Osteoblast (primary cell): ENCODE data around the gene PPP1R9A. TPM values are rescaled to one million over a fixed set of nuclear protein-coding genes. Genes with fewer than 3 reads are reported as not detected.

Experiments used
- DNase-seq: peaks from one replicate; pipeline ENCODE4 v3.0.0; 2011; ENCODE audit warnings: low spot score, mixed read lengths; ENCODE audit not compliant: insufficient read length; ENCODE audit errors: missing footprints
- H2AFZ ChIP-seq: 2 replicates; pipeline ENCODE4 v1.6.0; 2011; ENCODE audit warnings: mild to moderate bottlenecking, low read length
- H3K27ac ChIP-seq: 2 replicates; pipeline ENCODE4 v1.5.1; 2011; ENCODE audit warnings: mild to moderate bottlenecking, low read depth, low read length, moderate library complexity
- H3K27me3 ChIP-seq: 2 replicates; pipeline ENCODE4 v1.6.0; 2012; ENCODE audit warnings: mild to moderate bottlenecking, control low read depth, inconsistent platforms, low read length, moderate library complexity; ENCODE audit not compliant: insufficient read depth
- H3K36me3 ChIP-seq: 2 replicates; pipeline ENCODE4 v1.5.1; 2011; ENCODE audit warnings: mild to moderate bottlenecking, low read length, control low read depth, moderate library complexity; ENCODE audit not compliant: insufficient read depth
- H3K4me1 ChIP-seq: 2 replicates; pipeline ENCODE4 v1.5.1; 2011; ENCODE audit warnings: mild to moderate bottlenecking, low read length, control low read depth, moderate library complexity; ENCODE audit not compliant: insufficient read depth
- H3K4me2 ChIP-seq: 2 replicates; pipeline ENCODE4 v1.6.0; 2011; ENCODE audit warnings: mild to moderate bottlenecking, low read length; ENCODE audit not compliant: insufficient read depth
- H3K4me3 ChIP-seq: fragments of 200-600 bp; sonication (generic); 3 replicates; pipeline ENCODE4 v1.5.1; 2012; ENCODE audit warnings: mild to moderate bottlenecking, low read length, inconsistent platforms; ENCODE audit not compliant: insufficient read depth
- H3K79me2 ChIP-seq: 2 replicates; pipeline ENCODE4 v1.6.0; 2012; ENCODE audit warnings: mild to moderate bottlenecking, low read length, control low read depth, inconsistent platforms; ENCODE audit not compliant: insufficient read depth
- H3K9me3 ChIP-seq: 2 replicates; pipeline ENCODE4 v1.5.1; 2011; ENCODE audit warnings: low read depth, low read length, control low read depth
- H4K20me1 ChIP-seq: 2 replicates; pipeline ENCODE4 v1.6.0; 2012; ENCODE audit warnings: mild to moderate bottlenecking, low read length, control low read depth; ENCODE audit not compliant: insufficient read depth
- total RNA-seq: library from RNA; depleted of rRNA; stranded (reverse); fragments of >200 nt; gene quantifications from 2 replicates; pipeline ENCODE4 v1.2.3, GENCODE V29; 2012
- TF ChIP-seq, protein P1 (sequence below): IDR thresholded peaks from 2 replicates; pipeline ENCODE4 v1.5.1; 2011; ENCODE audit warnings: mild to moderate bottlenecking, low read depth, low read length, moderate library complexity; ENCODE audit errors: extremely low read depth

The PPP1R9A gene
- total RNA-seq, 1 donor: under 0.01 TPM

DNA sequence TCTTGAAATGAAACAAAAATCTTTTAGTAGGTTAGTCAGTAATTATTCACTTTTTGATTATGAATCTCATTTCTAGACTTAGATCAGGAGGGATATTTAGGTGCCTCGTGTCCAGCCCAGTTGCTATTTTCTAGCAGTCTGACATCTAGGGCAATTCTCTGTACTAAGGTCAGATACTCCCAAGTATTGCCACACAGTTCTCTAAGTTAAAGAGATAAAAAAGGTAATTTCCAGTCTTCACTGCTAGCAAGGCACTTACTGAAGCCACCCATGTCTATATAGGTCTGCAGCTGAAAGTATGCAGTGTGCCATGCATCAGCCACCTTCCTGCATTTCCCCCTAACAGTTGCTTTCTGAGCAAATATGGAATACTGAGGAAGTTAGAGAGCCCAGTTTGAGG lies 333.5 kb downstream of the PPP1R9A start:
- H3K27me3 ChIP-seq: peaks cover 6% of the 10 kb centered on the region
- no peaks in the 10 kb centered on the region for H3K79me2 ChIP-seq
- H3K4me2 ChIP-seq: no peak overlapping the region
- no peaks in the 10 kb centered on the region for H4K20me1 ChIP-seq
- no peaks in the 10 kb centered on the region for H3K4me1 ChIP-seq
- TF ChIP-seq, protein P1, sequence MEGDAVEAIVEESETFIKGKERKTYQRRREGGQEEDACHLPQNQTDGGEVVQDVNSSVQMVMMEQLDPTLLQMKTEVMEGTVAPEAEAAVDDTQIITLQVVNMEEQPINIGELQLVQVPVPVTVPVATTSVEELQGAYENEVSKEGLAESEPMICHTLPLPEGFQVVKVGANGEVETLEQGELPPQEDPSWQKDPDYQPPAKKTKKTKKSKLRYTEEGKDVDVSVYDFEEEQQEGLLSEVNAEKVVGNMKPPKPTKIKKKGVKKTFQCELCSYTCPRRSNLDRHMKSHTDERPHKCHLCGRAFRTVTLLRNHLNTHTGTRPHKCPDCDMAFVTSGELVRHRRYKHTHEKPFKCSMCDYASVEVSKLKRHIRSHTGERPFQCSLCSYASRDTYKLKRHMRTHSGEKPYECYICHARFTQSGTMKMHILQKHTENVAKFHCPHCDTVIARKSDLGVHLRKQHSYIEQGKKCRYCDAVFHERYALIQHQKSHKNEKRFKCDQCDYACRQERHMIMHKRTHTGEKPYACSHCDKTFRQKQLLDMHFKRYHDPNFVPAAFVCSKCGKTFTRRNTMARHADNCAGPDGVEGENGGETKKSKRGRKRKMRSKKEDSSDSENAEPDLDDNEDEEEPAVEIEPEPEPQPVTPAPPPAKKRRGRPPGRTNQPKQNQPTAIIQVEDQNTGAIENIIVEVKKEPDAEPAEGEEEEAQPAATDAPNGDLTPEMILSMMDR: no peak
- H3K4me3 ChIP-seq: no peak overlapping the region
- H3K36me3 ChIP-seq: no peaks in the 10 kb centered on the region
- no peak overlapping the region for H2AFZ ChIP-seq
- no peak for DNase-seq
- no peak overlapping the region for H3K27ac ChIP-seq
- no peaks in the 10 kb centered on the region for H3K9me3 ChIP-seq

DNA sequence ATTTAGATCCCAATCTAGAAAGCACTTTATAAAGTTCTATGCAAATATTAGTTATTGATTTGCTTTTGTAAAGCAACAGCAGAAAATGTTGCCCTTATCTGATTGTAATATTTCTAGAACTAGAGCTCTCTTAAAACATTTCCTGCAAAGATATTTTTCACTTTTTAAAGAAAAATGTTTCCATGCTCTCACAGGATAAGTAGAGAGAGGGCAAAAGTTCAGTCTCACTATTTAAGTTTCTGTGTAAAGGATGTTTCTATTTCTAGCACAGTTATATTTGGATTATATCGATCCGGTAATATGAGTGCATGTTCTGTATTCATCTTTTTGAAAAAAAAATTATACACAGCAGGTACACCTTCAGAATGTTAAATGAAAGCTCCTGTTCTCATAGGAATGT lies 334.9 kb downstream of the PPP1R9A start:
- TF ChIP-seq, protein P1: no peak
- Histone ChIP-seq H3K79me2 (no peaks in the 10 kb centered on the region), H3K27me3 (peaks cover 6% of the 10 kb centered on the region), H4K20me1 (no peaks in the 10 kb centered on the region), H3K36me3 (no peaks in the 10 kb centered on the region), H3K4me3 (no peak overlapping the region), H3K4me1 (no peaks in the 10 kb centered on the region), H3K4me2 (no peak overlapping the region), H3K27ac (no peak overlapping the region), H3K9me3 (no peaks in the 10 kb centered on the region), H2AFZ (no peak overlapping the region)
- no peak for DNase-seq

DNA sequence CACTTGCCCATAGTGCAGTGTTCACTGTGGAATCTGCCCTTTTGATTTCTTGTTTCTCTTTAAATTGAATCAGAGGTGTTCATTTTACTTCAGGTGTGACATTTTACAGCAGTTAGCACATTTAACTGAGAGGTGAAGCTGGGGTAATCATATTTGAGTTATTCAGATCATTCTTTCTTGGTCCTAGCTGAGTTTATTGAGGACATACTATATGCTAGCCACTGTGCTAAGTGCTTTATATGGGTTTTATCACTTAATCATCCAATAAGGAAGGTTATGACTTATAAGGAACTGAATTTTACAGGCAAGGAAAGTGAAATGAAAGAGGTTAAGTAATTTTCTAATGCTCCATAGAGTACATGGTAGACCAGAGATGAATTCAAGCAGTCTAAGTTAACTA lies 337.2 kb downstream of the PPP1R9A start:
- TF ChIP-seq, protein P1: no peak
- H3K36me3 ChIP-seq: no peaks in the 10 kb centered on the region
- H3K27ac ChIP-seq: no peak overlapping the region
- H2AFZ ChIP-seq: no peak overlapping the region
- no peak overlapping the region for H3K4me3 ChIP-seq
- H3K4me2 ChIP-seq: no peak overlapping the region
- H3K27me3 ChIP-seq: peaks cover 6% of the 10 kb centered on the region
- no peaks in the 10 kb centered on the region for H3K9me3 ChIP-seq
- H3K79me2 ChIP-seq: no peaks in the 10 kb centered on the region
- no peaks in the 10 kb centered on the region for H3K4me1 ChIP-seq
- DNase-seq: no peak
- no peaks in the 10 kb centered on the region for H4K20me1 ChIP-seq

DNA sequence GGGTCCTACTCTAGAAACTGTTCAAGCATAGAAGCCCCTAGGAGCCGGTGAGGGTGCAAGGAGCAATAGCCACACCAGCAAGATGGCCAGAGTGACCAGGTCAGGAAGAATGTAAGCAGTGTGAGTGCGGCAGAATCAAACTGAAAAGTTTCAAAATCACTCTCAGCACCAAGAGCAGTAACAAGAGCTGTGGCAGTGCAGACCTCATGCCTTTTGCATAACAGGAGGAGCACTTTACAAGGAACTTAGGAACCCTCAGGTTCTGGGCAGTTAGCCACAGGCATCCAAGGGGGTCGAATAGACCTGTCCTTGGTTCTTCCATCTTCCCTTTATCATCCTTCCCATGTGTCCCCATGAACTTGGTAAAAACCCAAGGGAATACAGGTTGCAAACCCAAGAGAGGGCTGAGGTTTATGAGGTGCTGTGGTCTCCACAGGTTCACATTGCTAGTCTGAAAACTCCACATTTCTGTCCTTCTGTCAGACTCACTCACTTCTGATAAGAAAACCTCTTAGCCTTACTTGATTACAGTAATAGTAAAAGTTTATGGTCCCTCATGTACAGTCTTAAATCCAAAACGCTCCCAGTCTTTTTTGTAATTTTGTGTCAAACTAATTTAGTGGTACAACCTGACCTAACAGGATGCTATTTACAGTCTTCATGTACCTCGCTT lies 338.6 kb downstream of the PPP1R9A start:
- H3K4me1 ChIP-seq: no peaks in the 10 kb centered on the region
- no peak overlapping the region for H3K27ac ChIP-seq
- DNase-seq: no peak
- H3K36me3 ChIP-seq: no peaks in the 10 kb centered on the region
- no peaks in the 10 kb centered on the region for H3K79me2 ChIP-seq
- no peaks in the 10 kb centered on the region for H4K20me1 ChIP-seq
- H3K4me3 ChIP-seq: no peak overlapping the region
- peak overlapping the region; percentile 73 for H3K4me2 ChIP-seq
- H2AFZ ChIP-seq: no peak overlapping the region
- H3K27me3 ChIP-seq: peaks cover 6% of the 10 kb centered on the region
- H3K9me3 ChIP-seq: no peaks in the 10 kb centered on the region
- TF ChIP-seq, protein P1: no peak
